ENCODE measurements around the gene LAIR2. TPM values are rescaled to one million over a fixed set of nuclear protein-coding genes. Genes with fewer than 3 reads are reported as not detected.

Gene LAIR2
- total RNA-seq, 3 donors from 2014 or later: not detected

GRCh38 chr19:54534156-54534555 is 31.5 kb downstream of the LAIR2 start:
- Histone ChIP-seq H3K4me1 (ENCODE audit: low read depth) (no peaks in the 10 kb centered on the region), H3K9me3 (no peaks in the 10 kb centered on the region), H3K36me3 (ENCODE audit: low read depth) (no peaks in the 10 kb centered on the region), H3K4me3 (no peak overlapping the region)
- DNase-seq (no peak), ATAC-seq (no peak)
- TF ChIP-seq, protein P1, sequence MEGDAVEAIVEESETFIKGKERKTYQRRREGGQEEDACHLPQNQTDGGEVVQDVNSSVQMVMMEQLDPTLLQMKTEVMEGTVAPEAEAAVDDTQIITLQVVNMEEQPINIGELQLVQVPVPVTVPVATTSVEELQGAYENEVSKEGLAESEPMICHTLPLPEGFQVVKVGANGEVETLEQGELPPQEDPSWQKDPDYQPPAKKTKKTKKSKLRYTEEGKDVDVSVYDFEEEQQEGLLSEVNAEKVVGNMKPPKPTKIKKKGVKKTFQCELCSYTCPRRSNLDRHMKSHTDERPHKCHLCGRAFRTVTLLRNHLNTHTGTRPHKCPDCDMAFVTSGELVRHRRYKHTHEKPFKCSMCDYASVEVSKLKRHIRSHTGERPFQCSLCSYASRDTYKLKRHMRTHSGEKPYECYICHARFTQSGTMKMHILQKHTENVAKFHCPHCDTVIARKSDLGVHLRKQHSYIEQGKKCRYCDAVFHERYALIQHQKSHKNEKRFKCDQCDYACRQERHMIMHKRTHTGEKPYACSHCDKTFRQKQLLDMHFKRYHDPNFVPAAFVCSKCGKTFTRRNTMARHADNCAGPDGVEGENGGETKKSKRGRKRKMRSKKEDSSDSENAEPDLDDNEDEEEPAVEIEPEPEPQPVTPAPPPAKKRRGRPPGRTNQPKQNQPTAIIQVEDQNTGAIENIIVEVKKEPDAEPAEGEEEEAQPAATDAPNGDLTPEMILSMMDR (IDR thresholded peaks at IDR 0.05): no peak
- intact Hi-C loops (cut with DNase I, micrococcal nuclease): no loop called here

DNA sequence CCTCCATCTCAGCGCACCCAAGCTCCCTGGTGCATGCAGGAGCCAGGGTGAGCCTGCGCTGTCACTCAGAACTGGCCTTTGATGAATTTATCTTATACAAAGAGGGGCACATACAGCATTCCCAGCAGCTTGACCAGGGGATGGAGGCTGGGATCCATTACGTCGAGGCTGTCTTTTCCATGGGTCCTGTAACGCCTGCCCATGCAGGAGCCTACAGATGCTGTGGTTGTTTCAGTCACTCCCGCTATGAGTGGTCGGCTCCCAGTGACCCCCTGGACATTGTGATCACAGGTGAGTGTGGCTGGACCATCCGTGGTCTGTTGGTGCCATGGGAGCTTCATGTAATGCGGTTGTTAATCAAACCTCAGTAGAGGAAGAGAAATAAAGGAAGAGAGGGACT is 33.0 kb downstream of the LAIR2 start:
- Histone ChIP-seq H3K9me3 (no peaks in the 10 kb centered on the region), H3K4me1 (ENCODE audit: low read depth) (no peaks in the 10 kb centered on the region), H3K36me3 (ENCODE audit: low read depth) (no peaks in the 10 kb centered on the region), H3K4me3 (no peak overlapping the region)
- intact Hi-C loops (cut with DNase I, micrococcal nuclease): no loop called here
- no peak for ATAC-seq
- DNase-seq: no peak
- TF ChIP-seq, protein P1 (IDR thresholded peaks at IDR 0.05): no peak

- ATAC-seq (no peak), DNase-seq (no peak)
- intact Hi-C loops (cut with DNase I, micrococcal nuclease): no loop called here
- no peaks in the 10 kb centered on the region for H3K9me3 ChIP-seq
- no peaks in the 10 kb centered on the region for H3K36me3 ChIP-seq (ENCODE audit: low read depth)
- H3K4me1 ChIP-seq (ENCODE audit: low read depth): no peaks in the 10 kb centered on the region
- H3K4me3 ChIP-seq: no peak overlapping the region
- TF ChIP-seq, protein P1 (IDR thresholded peaks at IDR 0.05): no peak
Observed at GRCh38 chr19:54536956-54537355, 34.3 kb downstream of the LAIR2 start.

GRCh38 chr19:54541712-54542111 is 39.1 kb downstream of the LAIR2 start:
- DNase-seq (no peak), ATAC-seq (no peak)
- H3K4me3 ChIP-seq: no peak overlapping the region
- intact Hi-C loops (cut with DNase I, micrococcal nuclease): no loop called here
- no peaks in the 10 kb centered on the region for H3K9me3 ChIP-seq
- TF ChIP-seq, protein P1 (IDR thresholded peaks at IDR 0.05): no peak
- H3K4me1 ChIP-seq (ENCODE audit: low read depth): no peaks in the 10 kb centered on the region
- H3K36me3 ChIP-seq (ENCODE audit: low read depth): no peaks in the 10 kb centered on the region

GRCh38 chr19:54548806-54549205 is 46.2 kb downstream of the LAIR2 start:
- Histone ChIP-seq H3K36me3 (ENCODE audit: low read depth) (no peaks in the 10 kb centered on the region), H3K4me3 (no peak overlapping the region), H3K9me3 (no peaks in the 10 kb centered on the region), H3K4me1 (ENCODE audit: low read depth) (no peaks in the 10 kb centered on the region)
- intact Hi-C loops (cut with DNase I, micrococcal nuclease): no loop called here
- ATAC-seq (no peak), DNase-seq (no peak)
- TF ChIP-seq, protein P1 (IDR thresholded peaks at IDR 0.05): no peak

GRCh38 chr19:54549224-54549623 is 46.6 kb downstream of the LAIR2 start:
- Histone ChIP-seq H3K36me3 (ENCODE audit: low read depth) (no peaks in the 10 kb centered on the region), H3K4me1 (ENCODE audit: low read depth) (no peaks in the 10 kb centered on the region), H3K4me3 (no peak overlapping the region), H3K9me3 (no peaks in the 10 kb centered on the region)
- TF ChIP-seq, protein P1 (IDR thresholded peaks at IDR 0.05): no peak
- intact Hi-C loops (cut with DNase I, micrococcal nuclease): no loop called here
- ATAC-seq: no peak
- DNase-seq: no peak

All from mucosa of descending colon (tissue), 3 donors.